ENCODE results near the gene URAD.
"Not testable (repeated sequence)": the region's sequence is repeated elsewhere in the genome, so short reads cannot be mapped to it uniquely, and the experiment has no call there.

The URAD gene, protein sequence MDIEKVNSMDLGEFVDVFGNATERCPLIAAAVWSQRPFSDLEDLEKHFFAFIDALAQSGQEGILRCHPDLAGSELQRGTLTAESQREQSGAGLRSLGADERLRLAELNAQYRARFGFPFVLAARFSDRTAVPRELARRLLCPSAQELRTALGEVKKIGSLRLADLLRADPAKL

DNA sequence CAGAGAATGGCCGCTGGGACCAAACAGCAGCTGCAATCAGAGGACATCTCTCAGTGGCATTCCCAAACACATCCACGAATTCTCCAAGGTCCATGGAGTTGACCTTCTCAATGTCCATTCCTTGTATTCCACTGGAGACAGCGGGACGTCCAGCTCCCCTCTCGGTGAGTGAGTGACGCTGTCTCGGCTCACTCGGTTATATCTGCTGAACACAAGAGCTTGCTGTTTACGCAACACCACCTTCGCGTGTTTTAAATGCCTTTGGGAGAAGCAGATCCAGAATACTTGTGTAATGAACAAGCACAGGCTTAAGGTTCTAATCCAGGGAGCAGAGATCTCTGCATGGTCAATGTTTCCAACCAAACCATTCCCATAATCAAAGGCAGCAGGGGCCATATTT, at the start of gene URAD:
URAD (minus strand) TSS at position 174 of the 400 bp plus-strand sequence; CDS start at position 118, 56 bp downstream.
- no peak for DNase-seq (ENCODE audit: low read depth)

DNA sequence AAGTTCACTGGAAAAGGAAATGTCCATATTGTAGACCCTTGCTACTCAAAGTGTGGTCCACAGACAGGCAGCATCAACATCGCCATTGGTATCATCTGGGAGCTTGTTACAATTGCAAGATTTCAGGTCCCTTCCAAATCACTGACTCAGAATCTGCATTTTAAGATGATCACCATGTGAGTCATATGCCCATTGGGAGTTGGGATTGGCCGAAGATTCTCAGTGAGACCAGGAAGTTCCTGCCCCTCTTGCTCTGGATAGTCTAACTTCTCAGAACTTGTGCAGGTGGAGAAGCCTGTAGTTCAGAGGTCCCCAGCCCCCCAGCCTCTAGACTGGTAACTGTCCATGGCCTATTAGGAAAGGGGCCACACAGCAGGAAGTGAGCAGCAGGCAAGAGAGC, 48.9 kb upstream of the URAD start:
- no peak for DNase-seq (ENCODE audit: low read depth)

DNA sequence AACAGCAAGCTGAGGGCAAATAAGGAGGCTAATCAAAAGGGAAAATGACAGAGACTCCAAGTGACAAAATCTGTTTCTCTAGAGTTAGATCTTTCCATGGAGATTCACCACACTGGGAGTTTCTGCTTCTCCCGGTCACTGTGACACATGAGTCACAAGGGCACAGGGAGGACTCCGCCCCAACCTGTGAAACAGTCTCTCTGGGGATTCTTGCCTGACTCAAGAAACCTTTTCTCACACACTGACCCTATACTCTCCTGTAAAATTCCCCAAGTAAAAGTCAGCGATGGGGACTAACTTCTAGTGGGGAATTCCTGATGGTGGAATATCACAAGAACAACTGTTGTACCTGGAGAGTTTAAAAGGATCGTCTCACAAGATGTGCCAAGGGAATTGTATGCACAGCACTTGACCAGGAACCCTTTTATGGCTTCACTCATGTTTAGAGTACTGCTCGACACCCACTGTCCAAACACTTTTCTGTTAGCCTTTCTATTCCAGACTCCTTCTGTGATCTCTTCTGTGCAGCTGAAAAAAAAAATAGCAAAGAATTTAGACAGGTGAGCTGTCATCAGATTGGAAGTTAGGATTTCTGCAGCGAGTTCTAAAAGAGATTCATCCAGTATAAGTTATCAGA, 46.8 kb upstream of the URAD start:
- no peak for DNase-seq (ENCODE audit: low read depth)

DNA sequence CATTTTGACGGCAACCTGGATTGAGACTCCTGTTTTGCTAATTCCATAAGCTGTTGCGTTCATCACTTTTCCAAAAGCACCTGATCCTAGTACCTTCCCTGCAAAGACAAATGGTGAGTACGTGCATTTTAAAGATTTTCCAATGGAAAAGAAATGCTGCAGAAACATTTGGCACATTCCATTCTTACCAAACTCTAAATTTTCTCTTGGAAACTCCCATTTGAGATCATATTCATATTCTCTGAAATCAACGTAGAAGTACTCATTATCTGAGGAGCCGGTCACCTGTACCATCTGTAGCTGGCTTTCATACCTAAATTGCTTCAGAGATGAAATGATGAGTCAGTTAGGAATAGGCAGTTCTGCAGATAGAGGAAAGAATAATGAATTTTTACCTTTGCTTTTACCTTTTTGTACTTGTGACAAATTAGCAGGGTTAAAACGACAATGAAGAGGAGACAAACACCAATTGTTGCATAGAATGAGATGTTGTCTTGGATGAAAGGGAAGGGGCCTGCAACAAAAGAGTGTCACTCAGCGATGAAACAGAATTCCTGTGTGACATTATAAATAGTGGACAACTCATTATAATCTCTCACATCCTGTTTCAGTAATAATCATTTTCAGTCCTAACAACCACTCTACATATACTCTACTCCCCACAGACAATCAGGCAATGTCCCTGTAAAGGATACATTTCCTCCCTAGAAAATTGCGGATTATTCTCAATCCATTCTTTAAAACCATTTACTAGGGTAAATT, 45.6 kb upstream of the URAD start:
- DNase-seq (ENCODE audit: low read depth): no peak

DNA sequence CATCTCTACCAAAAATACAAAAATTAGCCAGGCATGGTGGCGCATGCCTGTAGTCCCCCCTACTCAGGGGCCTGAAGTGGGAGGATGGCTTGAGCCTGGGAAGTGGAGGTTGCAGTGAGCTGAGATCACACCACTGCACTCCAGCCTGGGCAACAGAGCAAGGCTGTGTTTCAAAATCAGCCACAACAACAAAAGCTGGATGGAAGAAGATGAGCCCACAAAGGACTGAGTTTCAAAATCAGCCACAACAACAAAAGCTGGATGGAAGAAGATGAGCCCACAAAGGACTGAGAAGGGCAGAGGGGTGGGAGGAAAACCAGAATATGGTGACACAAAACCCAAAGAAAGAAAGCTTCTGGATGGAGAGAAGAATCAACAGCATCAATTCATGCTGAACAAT, 43.9 kb upstream of the URAD start:
- not testable (repeated sequence) for DNase-seq (ENCODE audit: low read depth)

DNA sequence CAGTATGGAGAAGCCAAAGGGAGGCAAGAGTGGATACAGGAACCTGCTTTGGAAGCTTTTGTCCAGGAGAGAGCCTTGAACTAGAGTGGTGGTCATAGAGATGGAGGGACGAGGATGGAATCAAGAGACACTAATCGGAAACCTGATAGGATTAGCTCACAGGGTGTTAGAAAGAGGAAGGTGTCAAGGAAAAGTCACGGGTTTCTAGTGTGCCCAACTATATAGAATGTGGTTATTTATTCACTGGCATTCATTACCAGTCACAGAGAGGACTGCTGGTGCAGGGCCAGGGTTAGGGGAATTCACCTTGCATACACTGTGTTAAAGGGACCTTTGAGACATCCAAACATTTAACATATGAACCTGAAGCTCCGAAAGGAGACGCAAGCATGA, 43.4 kb upstream of the URAD start:
- DNase-seq (ENCODE audit: low read depth): no peak

DNA sequence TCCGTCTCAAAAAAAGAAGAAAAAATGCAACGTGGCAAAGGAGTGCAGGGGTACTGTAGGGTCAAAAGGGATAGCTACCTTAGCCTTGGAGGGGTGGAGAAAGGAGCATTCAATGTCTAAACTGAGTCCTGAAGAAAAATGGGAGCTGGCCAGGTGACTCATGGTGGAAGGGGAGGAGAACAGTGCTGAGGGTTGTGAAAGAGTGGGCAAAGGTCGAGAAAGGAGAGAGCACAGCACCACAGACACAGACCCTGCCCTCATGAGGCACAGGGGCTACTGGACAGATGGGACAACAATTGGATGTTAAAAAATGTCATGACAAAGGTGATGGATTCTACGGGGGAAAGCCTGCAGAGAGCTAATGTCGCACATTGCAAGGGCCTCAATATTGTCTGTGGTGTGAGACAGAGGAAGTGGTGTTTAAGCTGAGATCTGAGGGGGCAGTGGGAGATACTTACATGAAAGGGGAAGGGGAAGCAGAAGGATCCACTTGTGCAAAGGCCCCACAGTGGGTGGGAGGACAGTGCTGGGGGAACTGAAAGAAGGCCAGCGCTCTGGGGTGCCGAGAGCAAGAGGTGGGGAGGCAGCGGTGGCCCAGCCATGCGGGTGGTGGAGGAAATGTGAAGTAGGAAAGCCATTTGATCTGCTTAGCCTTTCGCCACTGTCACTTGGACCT, 42.9 kb upstream of the URAD start:
- DNase-seq (ENCODE audit: low read depth): no peak

DNA sequence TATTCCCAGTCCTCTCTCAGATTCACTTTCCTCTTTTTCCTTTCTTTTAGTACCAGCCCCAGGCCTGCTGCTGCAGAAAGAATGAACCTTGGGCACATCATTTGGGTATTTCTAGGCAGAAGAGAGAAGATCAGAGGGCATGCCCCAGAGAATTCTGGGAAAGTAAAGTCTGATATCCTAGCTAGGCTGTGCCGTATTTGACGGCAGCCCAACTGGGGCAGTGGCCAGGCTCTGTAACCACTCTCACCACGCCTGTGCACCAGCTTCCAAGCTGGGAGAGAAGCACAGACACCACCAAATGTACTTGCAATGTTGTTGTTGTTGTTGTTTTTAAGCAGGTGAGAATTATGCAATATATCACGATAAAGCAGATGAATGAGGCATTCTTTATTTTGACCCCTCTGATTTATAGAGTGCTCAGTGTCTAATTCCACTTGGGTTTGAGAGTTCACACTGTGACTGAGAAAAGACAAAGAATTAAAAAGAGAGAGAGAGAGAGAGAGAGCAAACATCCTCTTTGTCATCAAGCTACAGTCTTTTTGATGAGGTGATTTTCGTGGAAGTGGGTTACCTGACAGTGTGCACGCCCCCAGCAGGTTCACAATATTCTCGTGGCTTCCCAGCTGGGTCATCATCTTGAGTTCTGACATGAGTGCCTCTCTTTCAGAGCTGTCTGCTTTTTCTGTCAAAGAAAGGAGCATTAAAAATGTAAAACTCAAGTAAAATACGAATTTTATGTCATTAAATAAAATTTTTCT, 39.3 kb upstream of the URAD start:
- DNase-seq (ENCODE audit: low read depth): no peak

DNA sequence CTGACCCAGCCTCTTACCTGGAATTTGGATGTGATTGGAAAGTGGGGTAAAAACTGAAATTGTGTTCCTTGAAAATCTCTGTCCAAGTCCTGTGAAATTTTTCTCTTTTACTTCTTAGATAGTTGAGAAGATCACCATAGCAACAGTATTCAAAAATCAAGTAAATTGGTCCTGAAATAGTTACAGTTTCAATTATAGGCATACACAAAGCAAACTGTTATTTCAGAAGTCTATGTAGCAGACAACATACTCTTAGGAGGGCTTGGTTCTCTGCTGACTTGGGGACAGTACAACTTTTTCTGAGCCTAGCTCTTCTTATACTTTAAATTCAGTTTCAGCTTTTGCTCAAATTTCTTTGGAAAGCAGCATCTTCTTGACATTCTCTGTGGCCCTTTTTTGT, 38.6 kb upstream of the URAD start:
- DNase-seq (ENCODE audit: low read depth): no peak

DNA sequence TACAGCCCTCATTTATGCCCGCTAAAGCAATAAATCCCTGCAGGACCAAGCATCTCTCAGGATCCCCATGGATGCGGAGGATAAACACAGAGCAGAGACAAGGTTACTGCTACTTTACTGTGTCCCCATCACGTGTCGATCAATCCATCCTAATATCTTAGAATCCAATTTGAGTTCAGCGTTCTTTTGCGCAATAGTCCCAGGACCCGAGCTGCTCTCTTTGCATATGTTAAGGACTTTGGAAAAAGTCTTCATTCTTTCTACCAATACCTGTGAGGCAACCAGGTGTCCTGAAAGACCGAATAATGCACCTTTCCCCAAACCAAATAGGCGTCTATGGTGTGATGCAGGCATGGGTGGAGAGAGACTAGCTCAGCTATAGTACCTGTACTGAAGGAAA, 38.0 kb upstream of the URAD start:
- DNase-seq (ENCODE audit: low read depth): no peak

DNA sequence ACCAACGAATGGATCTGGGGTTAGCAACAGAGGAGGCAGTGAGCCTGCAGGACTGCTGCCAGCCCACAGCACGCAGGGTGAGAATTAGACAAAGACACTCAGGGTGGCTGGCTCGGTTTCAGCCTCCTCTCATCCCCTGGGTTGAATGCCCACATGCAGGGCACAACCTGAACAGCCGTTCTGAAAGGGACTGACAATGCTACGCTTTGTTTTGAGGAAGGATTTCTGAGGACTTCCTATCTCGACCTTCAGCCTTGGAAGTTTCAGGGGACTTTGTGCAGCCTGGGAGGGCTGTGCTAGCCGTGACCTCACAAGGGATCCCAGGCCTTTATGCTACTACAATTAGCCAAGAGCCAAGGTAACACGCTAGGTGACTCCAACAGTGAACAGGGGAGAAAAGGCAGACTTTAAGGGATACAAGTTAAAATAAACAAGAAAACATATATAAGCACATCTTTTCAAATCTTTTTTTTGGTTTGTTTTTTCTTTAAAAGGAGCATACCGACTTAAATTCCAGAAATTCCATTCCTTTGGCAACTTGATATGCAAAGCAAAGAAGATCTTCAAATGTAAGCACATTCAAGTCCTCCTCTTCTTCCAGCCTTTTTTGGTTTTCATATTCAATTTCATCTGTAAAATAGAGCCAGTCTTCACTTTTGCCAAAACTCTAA, 34.5 kb upstream of the URAD start:
- DNase-seq (ENCODE audit: low read depth): no peak

DNA sequence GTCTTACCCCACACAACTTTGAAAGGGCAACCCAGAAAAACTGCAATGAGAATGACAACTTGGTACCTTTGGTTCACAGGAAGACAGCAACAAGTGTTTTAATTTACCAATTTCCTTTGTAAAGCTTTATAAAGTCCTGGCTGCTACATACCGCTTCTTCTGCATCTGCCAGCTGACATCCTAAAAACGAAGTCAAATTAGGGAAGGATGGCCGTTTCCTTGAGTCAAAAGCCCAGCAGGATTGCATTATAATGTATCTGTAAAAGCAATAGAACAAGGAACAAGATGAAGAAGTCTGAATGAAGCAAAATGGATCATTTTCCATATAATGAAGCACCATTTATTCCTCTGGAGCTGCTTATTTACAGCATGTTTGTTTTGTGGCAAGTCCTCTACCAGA, 25.8 kb upstream of the URAD start:
- DNase-seq (ENCODE audit: low read depth): no peak

DNA sequence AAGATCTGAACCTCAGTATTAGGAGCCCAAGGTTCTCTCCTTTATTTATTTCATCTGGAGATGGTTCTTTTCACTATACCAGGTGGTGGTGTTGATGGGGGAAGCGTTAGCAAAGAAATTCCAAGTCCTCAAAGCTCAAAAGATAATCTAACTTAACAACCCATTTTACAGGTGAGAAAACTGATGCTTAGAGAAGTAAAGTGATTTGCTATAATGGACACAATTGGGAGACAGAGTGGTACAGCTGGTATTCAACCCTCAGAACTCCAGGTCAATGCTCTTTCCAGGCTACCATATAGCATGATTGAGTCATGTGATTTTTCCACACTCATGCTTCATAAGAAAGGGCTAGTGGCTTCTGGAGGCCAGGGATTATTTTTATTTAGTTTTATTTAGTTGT, 25.0 kb upstream of the URAD start:
- DNase-seq (ENCODE audit: low read depth): no peak

DNA sequence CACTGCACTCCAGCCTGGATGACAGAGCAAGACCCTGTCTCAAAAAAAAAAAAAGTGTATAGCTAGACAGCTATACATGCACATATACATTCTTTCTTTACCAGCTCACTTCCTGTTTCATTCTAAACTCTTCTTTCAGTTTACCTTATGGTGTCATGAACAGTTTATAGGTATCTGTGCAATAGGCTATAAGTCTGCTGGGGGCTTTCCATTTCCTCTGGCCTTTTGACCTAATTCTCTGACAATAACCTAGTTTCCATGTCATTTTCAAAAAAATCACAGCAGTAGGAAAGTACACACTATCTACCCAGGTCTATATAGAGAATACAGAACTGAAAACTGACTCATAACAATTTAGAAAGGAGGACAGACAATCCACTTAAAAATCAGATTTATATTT, 24.4 kb upstream of the URAD start:
- no peak for DNase-seq (ENCODE audit: low read depth)

DNA sequence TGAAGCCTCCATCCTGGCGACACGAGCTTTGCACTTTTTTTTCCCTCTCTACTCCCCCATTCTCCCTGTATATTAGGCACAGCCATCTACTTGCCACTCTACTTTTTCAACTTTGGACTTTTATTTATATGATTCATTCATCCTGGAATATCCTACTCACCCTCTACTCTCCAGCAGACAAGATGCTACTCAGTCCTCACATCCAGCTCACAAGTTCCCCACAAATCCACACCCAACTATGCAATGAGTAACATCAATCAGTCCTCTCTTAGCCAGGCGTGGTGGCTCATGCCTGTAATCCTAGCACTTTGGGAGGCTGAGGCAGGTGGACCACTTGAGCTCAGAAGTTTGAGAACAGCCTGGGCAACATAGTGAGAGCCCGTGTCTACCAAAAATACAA, 23.9 kb upstream of the URAD start:
- no peak for DNase-seq (ENCODE audit: low read depth)

DNA sequence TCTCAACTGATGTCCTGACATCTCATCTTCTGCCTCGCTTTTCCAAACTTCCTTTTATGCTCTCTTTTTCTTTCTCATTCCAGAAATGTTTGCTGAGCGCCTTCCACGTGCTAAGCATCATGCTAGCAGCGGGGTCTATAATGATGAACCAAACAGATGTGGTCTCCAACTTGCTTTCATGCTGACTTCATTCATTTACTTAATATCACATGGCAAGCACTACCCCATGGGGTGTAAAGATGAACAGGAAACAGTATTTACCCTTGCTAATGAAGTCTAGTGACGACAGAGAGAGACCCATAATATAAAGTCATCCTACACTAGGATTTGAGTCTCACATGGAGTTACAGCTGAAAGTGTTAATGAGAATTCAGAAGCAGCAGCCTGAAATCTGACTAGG, 21.6 kb upstream of the URAD start:
- no peak for DNase-seq (ENCODE audit: low read depth)

DNA sequence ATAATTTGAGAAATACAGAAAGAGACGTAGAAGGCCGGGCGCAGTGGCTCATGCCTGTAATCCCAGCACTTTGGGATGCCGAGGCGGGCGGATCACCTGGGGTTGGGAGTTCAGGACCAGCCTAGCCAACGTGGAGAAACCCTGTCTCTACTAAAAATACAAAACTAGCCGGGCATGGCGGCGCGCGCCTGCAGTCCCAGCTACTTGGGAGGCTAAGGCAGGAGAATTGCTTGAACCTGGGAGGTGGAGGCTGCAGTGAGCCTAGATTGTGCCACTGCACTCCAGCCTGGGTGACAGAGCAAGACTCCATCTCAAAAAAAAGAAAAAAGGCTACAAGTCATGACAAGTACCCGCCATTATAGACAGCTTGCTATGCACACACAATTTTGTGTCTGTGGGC, 16.5 kb upstream of the URAD start:
- DNase-seq (ENCODE audit: low read depth): not testable (repeated sequence)

DNA sequence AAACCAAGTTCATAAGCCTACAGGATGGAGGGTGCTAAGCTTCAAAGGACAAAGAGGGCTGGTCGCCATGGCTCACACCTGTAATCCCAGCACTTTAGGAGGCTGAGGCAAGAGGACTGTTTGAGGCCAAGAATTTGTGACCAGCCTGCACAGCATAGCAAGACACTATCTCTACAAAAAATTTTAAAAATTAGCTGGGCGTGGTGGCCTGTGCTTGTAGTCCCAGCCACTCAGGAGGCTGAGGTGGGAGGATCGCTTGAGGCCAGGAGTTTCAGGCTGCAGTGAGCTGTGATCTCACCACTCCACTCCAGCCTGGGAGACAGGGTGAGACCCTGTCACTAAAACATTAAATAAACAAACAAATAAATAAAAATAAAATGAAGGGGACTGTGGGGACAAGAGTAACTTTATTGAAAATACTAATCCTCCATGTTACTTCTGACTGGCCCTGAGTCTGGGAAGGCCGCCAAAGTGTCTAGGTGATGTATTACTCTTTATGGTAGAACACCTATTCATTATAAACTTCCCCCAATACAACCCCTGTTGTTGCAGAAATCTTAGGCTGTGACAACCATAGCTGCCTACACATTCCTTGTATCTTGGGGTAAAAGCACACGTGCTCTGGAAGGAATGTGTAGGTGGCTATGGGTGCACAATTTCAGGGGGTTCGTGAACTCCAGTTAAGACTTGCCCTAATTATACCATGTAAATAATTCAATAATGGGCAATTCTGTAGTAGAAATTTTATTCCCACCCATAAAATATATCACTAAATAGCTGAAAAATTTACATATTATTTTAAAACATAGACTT, 14.6 kb upstream of the URAD start:
- no peak for DNase-seq (ENCODE audit: low read depth)

DNA sequence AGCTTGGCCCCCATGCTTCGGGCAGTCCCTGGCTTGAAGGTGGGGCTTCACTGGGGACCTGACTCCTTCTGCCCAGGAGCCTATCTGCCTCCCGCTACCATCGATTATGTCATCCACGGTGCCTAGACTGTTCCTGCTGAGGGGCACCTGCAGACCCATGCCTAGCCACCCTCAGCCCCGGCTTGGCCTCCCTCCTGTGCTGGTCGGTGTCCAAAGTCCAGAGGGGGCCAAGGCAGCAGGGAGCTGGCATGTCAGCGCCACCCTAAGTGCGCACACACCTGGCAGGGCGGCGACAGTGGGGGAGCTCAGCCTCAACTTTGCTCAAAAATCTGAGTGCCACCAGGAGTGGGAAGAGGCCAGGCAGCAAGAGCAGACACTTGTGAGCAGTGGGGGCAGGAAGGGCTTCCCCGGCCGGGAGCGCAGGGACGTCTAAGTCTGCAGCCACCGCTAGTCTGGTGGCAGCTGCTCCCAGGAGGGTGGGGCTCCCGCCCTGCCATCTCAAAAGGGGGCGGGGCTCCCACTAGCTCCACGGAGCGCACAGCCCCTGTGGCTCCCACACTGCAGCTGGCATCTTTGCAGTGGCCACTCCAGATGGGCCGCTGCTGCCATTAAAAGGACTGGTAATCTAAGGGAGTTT, 13.5 kb upstream of the URAD start:
- no peak for DNase-seq (ENCODE audit: low read depth)

DNA sequence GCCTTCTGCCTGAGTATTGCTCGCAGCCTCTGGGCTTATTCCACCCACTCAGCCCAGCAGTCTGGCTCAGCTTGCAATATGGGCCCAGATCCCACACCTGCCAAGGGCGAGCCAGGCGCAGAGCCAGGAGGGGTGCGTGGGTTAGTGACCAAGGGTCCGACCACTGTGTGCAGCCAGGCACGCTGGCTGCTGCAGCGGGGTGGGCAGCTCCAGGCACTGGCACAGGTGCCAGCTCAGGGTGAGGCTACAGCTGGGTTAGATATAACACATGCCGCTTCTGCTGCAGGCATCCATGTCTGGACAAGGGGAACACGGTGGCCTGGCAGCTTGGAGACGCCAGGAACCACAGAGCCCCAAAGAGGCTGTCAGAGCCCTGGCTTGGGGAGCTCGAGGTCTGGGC, 12.6 kb upstream of the URAD start:
- DNase-seq (ENCODE audit: low read depth): no peak
